Epithelial cell of esophagus (primary cell): ENCODE measurements around the gene ATOH8.

Experiments used
- DNase-seq: peaks from one replicate; pipeline ENCODE4 v3.0.0; 2010; ENCODE audit warnings: low read depth
- H3K4me3 ChIP-seq: 2 replicates; pipeline ENCODE4 v1.5.1; 2011; ENCODE audit warnings: mild to moderate bottlenecking, low read length, control low read depth
- TF ChIP-seq, protein P1 (sequence below): IDR thresholded peaks from 2 replicates; pipeline ENCODE4 v1.5.1; 2011; ENCODE audit warnings: low read depth, mild to moderate bottlenecking, low read length, control low read depth, inconsistent platforms; ENCODE audit not compliant: insufficient read depth; ENCODE audit errors: missing control alignments

ATOH8 gene

DNA sequence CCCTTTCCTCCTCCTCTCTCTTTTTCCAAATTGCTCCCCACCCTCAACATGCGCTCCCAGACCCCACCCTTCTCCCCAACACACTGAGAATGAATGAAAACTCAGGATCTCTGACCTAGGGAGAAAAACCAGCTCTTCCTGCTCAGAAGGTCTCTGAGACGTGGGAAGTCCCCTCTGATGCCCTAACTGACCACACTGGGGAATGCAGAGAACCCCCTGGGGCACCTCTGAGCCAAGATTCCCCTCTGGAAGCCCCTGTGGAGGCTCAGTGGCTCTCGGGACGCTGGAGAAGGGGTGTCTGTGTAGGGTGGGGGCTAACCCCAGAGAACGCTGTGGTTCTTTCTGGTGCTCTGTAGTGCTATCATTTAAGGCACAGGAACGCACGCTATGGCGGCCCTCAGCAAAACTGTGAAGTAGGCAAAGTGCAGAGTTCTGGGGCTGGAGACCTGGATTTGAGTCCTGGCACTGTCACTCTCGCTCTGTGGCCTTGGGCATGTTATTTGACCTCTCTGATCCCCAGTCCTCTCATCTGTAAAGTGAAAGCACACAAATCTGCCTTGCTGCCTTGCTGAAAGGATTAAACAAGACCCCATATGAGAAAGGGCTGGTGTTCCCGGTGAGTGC, 17.1 kb downstream of the ATOH8 start:
- DNase-seq, result no peak
- TF ChIP-seq, protein P1, sequence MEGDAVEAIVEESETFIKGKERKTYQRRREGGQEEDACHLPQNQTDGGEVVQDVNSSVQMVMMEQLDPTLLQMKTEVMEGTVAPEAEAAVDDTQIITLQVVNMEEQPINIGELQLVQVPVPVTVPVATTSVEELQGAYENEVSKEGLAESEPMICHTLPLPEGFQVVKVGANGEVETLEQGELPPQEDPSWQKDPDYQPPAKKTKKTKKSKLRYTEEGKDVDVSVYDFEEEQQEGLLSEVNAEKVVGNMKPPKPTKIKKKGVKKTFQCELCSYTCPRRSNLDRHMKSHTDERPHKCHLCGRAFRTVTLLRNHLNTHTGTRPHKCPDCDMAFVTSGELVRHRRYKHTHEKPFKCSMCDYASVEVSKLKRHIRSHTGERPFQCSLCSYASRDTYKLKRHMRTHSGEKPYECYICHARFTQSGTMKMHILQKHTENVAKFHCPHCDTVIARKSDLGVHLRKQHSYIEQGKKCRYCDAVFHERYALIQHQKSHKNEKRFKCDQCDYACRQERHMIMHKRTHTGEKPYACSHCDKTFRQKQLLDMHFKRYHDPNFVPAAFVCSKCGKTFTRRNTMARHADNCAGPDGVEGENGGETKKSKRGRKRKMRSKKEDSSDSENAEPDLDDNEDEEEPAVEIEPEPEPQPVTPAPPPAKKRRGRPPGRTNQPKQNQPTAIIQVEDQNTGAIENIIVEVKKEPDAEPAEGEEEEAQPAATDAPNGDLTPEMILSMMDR, result no peak

DNA sequence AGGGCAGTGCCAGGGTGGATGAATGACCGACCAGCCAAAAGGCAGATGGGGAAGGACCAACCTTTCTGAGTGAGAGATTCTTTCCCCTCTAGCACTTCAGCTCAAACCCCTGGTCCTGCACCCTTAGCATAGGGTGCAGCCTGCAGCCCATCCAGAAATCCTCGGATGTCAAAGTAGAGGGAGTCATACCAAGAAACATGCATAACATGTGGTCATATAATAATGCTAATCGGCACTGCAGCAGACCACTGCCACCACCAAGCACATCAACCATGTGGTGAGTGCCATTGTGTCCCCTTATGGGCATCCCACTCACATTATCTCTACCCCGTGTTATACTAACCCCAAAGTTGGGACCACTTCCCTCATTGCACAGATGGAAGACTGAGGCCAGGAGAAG, 17.7 kb downstream of the ATOH8 start:
- no peak for DNase-seq
- TF ChIP-seq, protein P1, result no peak
- no peak overlapping the region for H3K4me3 ChIP-seq

More for the DNA sequence above, 17.1 kb downstream of the ATOH8 start:
- H3K4me3 ChIP-seq, result no peak overlapping the region

DNA sequence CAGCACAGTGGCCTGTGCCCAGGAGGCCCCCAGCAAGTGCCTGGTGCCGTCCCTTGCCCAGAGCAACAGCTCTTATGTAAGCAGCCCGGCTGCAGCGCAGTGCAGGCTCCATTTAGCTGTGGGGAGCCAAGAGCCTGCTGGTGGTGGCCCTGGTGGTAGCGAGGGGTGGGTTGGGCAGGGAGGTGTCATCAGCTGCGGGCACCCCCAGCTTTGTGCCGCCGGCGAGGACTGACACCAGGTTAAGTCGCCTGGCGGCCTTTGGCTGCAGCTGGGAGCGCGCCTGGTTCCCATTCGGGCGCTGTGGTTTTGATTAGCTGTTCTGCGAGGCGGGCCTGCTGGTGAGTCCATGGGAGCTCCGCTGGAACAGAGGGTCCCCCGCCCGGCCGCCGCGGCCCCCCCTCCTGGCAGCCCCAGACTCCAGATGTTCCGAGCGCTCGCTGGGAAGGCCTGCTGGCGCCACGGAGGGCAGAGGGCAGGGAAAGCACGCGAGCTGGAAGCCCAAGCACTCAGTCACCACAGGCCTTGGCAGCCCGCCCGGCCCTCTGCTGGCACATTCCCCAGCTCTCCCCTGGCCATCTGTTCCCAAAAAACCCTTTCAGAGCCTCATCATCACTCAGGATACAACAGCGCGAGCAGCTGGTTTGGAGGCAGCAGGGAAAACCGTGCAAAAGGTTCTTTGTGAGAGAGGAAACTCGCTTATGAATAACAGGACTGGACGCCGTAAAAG, 18.4 kb downstream of the ATOH8 start:
- peak; percentile 88 for DNase-seq
- TF ChIP-seq, protein P1, result peak; percentile 48
- no peak overlapping the region for H3K4me3 ChIP-seq

DNA sequence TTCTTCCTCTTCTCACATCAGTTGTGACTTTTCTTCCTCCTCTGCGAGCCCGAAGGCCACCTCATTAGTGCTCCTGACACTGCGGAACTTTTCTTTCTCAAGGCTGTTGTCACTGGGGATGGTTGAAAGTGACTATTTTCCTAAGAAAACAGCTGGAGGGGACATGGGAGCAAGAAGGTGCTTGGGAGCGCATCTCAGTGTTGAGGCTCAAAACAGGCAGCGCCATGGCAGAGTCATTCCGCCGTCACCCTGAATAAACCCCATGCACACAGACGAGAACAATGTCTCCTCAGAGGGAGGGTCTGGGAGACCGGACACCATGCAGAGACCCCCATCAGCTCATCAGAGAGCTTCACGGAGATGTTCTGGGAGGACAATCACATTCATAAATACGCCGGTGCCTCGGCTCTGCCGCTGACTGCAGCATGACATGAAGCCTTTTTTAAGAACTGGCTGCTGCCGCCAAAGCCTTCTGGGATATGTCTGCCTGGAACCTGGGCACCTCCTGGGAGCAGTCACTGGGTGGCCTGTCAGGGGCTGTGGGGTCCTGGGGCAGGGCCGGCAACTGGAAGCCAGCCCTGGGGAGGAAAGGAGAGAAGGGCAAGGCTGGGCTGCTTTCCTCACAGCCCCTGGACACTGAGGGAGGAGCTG, 19.2 kb downstream of the ATOH8 start:
- no peak for DNase-seq
- TF ChIP-seq, protein P1, result no peak
- no peak overlapping the region for H3K4me3 ChIP-seq

DNA sequence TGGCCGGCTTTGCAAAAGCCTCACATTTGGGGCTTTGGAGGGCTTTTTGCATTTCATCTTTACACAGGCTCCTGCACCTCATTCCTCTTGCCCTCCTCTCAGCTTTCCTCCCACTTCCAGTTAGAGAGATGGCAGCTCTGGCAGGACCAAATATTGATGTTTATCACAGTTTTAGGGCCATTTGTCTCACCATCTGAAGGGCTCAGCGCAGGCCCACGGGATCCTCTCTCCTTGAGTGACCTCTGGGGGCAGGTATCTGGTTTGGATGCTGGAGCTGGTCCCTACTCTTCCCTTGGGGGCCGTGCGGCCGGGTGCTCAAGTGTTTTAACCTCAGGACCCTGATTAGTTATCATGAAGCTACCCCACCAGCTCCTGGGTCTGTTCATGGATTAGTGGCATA, 19.9 kb downstream of the ATOH8 start:
- no peak for DNase-seq
- H3K4me3 ChIP-seq, result no peak overlapping the region
- TF ChIP-seq, protein P1, result no peak

DNA sequence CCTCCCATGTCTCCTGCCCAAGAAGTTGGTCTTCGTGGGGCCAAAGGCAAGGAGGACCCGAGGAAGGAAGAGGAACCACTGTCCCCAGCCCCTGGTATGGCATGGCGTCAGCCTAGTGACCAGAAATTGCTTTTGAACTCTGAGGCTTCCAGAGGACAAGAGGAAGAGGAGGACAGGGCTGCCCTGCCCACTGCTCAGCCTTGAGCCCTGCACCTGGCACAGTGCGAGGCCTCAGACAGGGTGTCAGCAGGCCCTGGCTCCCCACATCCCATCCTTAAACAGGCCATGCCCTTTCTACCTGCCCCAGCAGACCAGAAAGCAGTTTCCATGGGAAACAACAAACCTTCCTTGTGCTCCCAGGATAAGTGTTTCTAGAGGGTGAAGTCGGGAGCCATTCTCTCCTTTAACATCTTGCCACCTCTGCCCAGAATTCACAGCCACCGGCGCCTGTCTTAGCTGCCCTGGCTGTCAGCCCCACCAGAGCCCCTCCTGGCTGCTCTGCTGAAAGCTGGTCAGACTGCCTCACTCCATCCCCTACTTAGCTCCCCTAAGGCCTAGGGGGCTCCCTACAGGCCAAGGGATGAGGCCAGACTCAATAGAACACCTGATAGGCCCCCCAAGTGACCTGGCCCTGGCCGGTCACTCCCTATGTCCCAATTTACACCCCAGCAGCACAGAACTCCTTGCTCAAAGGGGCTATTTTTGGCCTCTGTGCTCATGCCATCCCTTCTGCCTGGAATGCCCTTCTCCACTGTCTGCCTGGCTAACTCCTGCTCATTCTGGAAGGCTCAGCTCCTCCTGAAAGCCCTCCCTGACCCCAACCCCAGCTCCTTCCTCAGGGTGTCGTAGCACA, 20.6 kb downstream of the ATOH8 start:
- TF ChIP-seq, protein P1, result no peak
- H3K4me3 ChIP-seq, result no peak overlapping the region
- DNase-seq, result no peak
